HG03097 (cell line): ENCODE results near the gene SLC26A1.
"Not testable (repeated sequence)": the region's sequence is repeated elsewhere in the genome, so short reads cannot be mapped to it uniquely, and the experiment has no call there.

Experiments used
- ATAC-seq: cut with Tn5 transposase; IDR thresholded peaks from one replicate; pipeline ENCODE4 v1.9.1; 2021; ENCODE audit not compliant: unreplicated experiment, low FRiP score

Gene SLC26A1

GRCh38 chr4:986879-987623 is 6.2 kb downstream of the SLC26A1 start, which contains the start of gene IDUA:
Gene IDUA (plus strand): TSS chr4:987044. CDS start chr4:987085, 41 bp downstream.
- ATAC-seq: no peak

GRCh38 chr4:986428-986878 is 6.8 kb downstream of the SLC26A1 start:
- no peak for ATAC-seq

- no peak for ATAC-seq
Observed at GRCh38 chr4:985123-985830, 7.9 kb downstream of the SLC26A1 start.

GRCh38 chr4:984336-985054 is 8.7 kb downstream of the SLC26A1 start:
- ATAC-seq: no peak

GRCh38 chr4:982814-983213 is 10.4 kb downstream of the SLC26A1 start:
- ATAC-seq: no peak

GRCh38 chr4:982291-982690 is 10.9 kb downstream of the SLC26A1 start:
- ATAC-seq: no peak

- no peak for ATAC-seq
Observed at GRCh38 chr4:978957-979701, 14.1 kb downstream of the SLC26A1 start.

GRCh38 chr4:976016-976415 is 17.2 kb downstream of the SLC26A1 start:
- ATAC-seq: not testable (repeated sequence)

- ATAC-seq: no peak
Observed at GRCh38 chr4:974668-975067, 18.5 kb downstream of the SLC26A1 start.

- peak; percentile 51 for ATAC-seq
Observed at GRCh38 chr4:973431-974397, 19.5 kb downstream of the SLC26A1 start, which contains the start of gene DGKQ. Gene DGKQ (minus strand): TSS chr4:973569. CDS start chr4:973482, 87 bp downstream.

GRCh38 chr4:972651-973424 is 20.4 kb downstream of the SLC26A1 start:
- peak; percentile 19 for ATAC-seq

- ATAC-seq: no peak
Observed at GRCh38 chr4:971666-972500, 21.3 kb downstream of the SLC26A1 start.

- no peak for ATAC-seq
Observed at GRCh38 chr4:970854-971520, 22.2 kb downstream of the SLC26A1 start.

- ATAC-seq: no peak
Observed at GRCh38 chr4:970046-970745, 23.0 kb downstream of the SLC26A1 start.

- no peak for ATAC-seq
Observed at GRCh38 chr4:968621-969394, 24.4 kb downstream of the SLC26A1 start.

- no peak for ATAC-seq
Observed at GRCh38 chr4:968221-968620, 25.0 kb downstream of the SLC26A1 start.
